Measurements from ENCODE around the gene PPP2R5E.
"Not testable (repeated sequence)": the region's sequence is repeated elsewhere in the genome, so short reads cannot be mapped to it uniquely, and the experiment has no call there.

The PPP2R5E gene

GRCh38 chr14:63383776-63384367 is 159.3 kb downstream of the PPP2R5E start:
- no peak overlapping the region for H3K9ac ChIP-seq (ENCODE audit: low read length)
- no peak overlapping the region for H3K4me3 ChIP-seq (ENCODE audit: low read length)
- no peaks in the 10 kb centered on the region for H3K36me3 ChIP-seq (ENCODE audit: control insufficient read depth, insufficient read depth, low read length)
- no peaks in the 10 kb centered on the region for H3K9me3 ChIP-seq (ENCODE audit: control insufficient read depth, low read length)
- no peaks in the 10 kb centered on the region for H3K4me1 ChIP-seq (ENCODE audit: control insufficient read depth, insufficient read depth, low read length)
- no peaks in the 10 kb centered on the region for H3K27me3 ChIP-seq (ENCODE audit: control insufficient read depth, insufficient read depth, low read length)

GRCh38 chr14:63378444-63378843 is 164.7 kb downstream of the PPP2R5E start:
- Histone ChIP-seq H3K36me3 (ENCODE audit: control insufficient read depth, insufficient read depth, low read length) (no peaks in the 10 kb centered on the region), H3K9ac (ENCODE audit: low read length) (no peak overlapping the region), H3K9me3 (ENCODE audit: control insufficient read depth, low read length) (no peaks in the 10 kb centered on the region), H3K4me1 (ENCODE audit: control insufficient read depth, insufficient read depth, low read length) (no peaks in the 10 kb centered on the region), H3K27me3 (ENCODE audit: control insufficient read depth, insufficient read depth, low read length) (no peaks in the 10 kb centered on the region), H3K4me3 (ENCODE audit: low read length) (no peak overlapping the region)

- H3K27me3 ChIP-seq (ENCODE audit: control insufficient read depth, insufficient read depth, low read length): no peaks in the 10 kb centered on the region
- no peaks in the 10 kb centered on the region for H3K9me3 ChIP-seq (ENCODE audit: control insufficient read depth, low read length)
- no peak overlapping the region for H3K9ac ChIP-seq (ENCODE audit: low read length)
- no peaks in the 10 kb centered on the region for H3K4me1 ChIP-seq (ENCODE audit: control insufficient read depth, insufficient read depth, low read length)
- no peak overlapping the region for H3K4me3 ChIP-seq (ENCODE audit: low read length)
- no peaks in the 10 kb centered on the region for H3K36me3 ChIP-seq (ENCODE audit: control insufficient read depth, insufficient read depth, low read length)
These were observed 167.4 kb downstream of the PPP2R5E start for GRCh38 chr14:63375769-63376168.

- not testable (repeated sequence) for H3K4me1 ChIP-seq (ENCODE audit: control insufficient read depth, insufficient read depth, low read length); H3K9ac ChIP-seq (ENCODE audit: low read length); H3K4me3 ChIP-seq (ENCODE audit: low read length); H3K27me3 ChIP-seq (ENCODE audit: control insufficient read depth, insufficient read depth, low read length); H3K9me3 ChIP-seq (ENCODE audit: control insufficient read depth, low read length); H3K36me3 ChIP-seq (ENCODE audit: control insufficient read depth, insufficient read depth, low read length)
These were observed 171.6 kb downstream of the PPP2R5E start for GRCh38 chr14:63371613-63372012.

- no peaks in the 10 kb centered on the region for H3K9me3 ChIP-seq (ENCODE audit: control insufficient read depth, low read length)
- H3K9ac ChIP-seq (ENCODE audit: low read length): no peak overlapping the region
- no peaks in the 10 kb centered on the region for H3K4me1 ChIP-seq (ENCODE audit: control insufficient read depth, insufficient read depth, low read length)
- no peaks in the 10 kb centered on the region for H3K36me3 ChIP-seq (ENCODE audit: control insufficient read depth, insufficient read depth, low read length)
- no peaks in the 10 kb centered on the region for H3K27me3 ChIP-seq (ENCODE audit: control insufficient read depth, insufficient read depth, low read length)
- no peak overlapping the region for H3K4me3 ChIP-seq (ENCODE audit: low read length)
These were observed 172.1 kb downstream of the PPP2R5E start for GRCh38 chr14:63371033-63371432.

GRCh38 chr14:63367742-63368364 is 175.3 kb downstream of the PPP2R5E start:
- H3K4me3 ChIP-seq (ENCODE audit: low read length): no peak overlapping the region

GRCh38 chr14:63362389-63362819 is 180.8 kb downstream of the PPP2R5E start:
- H3K9ac ChIP-seq (ENCODE audit: low read length): no peak overlapping the region
- no peaks in the 10 kb centered on the region for H3K9me3 ChIP-seq (ENCODE audit: control insufficient read depth, low read length)
- no peak overlapping the region for H3K4me3 ChIP-seq (ENCODE audit: low read length)
- no peaks in the 10 kb centered on the region for H3K27me3 ChIP-seq (ENCODE audit: control insufficient read depth, insufficient read depth, low read length)
- H3K36me3 ChIP-seq (ENCODE audit: control insufficient read depth, insufficient read depth, low read length): no peaks in the 10 kb centered on the region
- H3K4me1 ChIP-seq (ENCODE audit: control insufficient read depth, insufficient read depth, low read length): no peaks in the 10 kb centered on the region

More at GRCh38 chr14:63367742-63368364, 175.3 kb downstream of the PPP2R5E start:
- no peaks in the 10 kb centered on the region for H3K27me3 ChIP-seq (ENCODE audit: control insufficient read depth, insufficient read depth, low read length)
- H3K9me3 ChIP-seq (ENCODE audit: control insufficient read depth, low read length): no peaks in the 10 kb centered on the region
- no peaks in the 10 kb centered on the region for H3K4me1 ChIP-seq (ENCODE audit: control insufficient read depth, insufficient read depth, low read length)
- H3K36me3 ChIP-seq (ENCODE audit: control insufficient read depth, insufficient read depth, low read length): no peaks in the 10 kb centered on the region
- no peak overlapping the region for H3K9ac ChIP-seq (ENCODE audit: low read length)

GRCh38 chr14:63361790-63362189 is 181.4 kb downstream of the PPP2R5E start:
- H3K4me1 ChIP-seq (ENCODE audit: control insufficient read depth, insufficient read depth, low read length): no peaks in the 10 kb centered on the region
- H3K9ac ChIP-seq (ENCODE audit: low read length): no peak overlapping the region
- no peaks in the 10 kb centered on the region for H3K9me3 ChIP-seq (ENCODE audit: control insufficient read depth, low read length)
- no peak overlapping the region for H3K4me3 ChIP-seq (ENCODE audit: low read length)
- no peaks in the 10 kb centered on the region for H3K27me3 ChIP-seq (ENCODE audit: control insufficient read depth, insufficient read depth, low read length)
- no peaks in the 10 kb centered on the region for H3K36me3 ChIP-seq (ENCODE audit: control insufficient read depth, insufficient read depth, low read length)

DNA sequence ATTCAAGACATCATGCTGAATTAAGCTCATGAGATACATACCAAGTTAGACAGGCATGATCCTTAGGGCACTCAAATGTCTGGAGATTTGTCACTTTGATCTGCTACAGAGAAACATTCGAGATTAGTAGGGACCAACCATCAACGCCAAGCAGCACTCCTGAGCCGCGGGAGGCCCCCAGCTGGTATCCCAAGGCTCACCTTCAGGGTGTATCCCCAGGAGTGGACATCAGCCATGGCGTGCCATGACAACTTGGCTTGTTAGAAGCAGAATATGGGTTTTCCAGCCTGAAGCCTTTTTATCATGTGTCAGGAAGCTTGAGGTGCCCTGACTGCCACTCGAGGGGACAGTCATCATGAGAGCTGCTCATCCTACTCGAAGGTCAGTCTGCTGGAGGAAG is 185.3 kb downstream of the PPP2R5E start:
- H3K9me3 ChIP-seq (ENCODE audit: control insufficient read depth, low read length): no peaks in the 10 kb centered on the region
- H3K4me3 ChIP-seq (ENCODE audit: low read length): no peak overlapping the region
- no peaks in the 10 kb centered on the region for H3K4me1 ChIP-seq (ENCODE audit: control insufficient read depth, insufficient read depth, low read length)
- no peaks in the 10 kb centered on the region for H3K36me3 ChIP-seq (ENCODE audit: control insufficient read depth, insufficient read depth, low read length)
- no peaks in the 10 kb centered on the region for H3K27me3 ChIP-seq (ENCODE audit: control insufficient read depth, insufficient read depth, low read length)
- no peak overlapping the region for H3K9ac ChIP-seq (ENCODE audit: low read length)

GRCh38 chr14:63345826-63346225 is 197.4 kb downstream of the PPP2R5E start:
- Histone ChIP-seq H3K36me3 (ENCODE audit: control insufficient read depth, insufficient read depth, low read length) (no peaks in the 10 kb centered on the region), H3K4me1 (ENCODE audit: control insufficient read depth, insufficient read depth, low read length) (no peaks in the 10 kb centered on the region), H3K4me3 (ENCODE audit: low read length) (no peak overlapping the region), H3K9me3 (ENCODE audit: control insufficient read depth, low read length) (no peaks in the 10 kb centered on the region), H3K9ac (ENCODE audit: low read length) (no peak overlapping the region), H3K27me3 (ENCODE audit: control insufficient read depth, insufficient read depth, low read length) (no peaks in the 10 kb centered on the region)

DNA sequence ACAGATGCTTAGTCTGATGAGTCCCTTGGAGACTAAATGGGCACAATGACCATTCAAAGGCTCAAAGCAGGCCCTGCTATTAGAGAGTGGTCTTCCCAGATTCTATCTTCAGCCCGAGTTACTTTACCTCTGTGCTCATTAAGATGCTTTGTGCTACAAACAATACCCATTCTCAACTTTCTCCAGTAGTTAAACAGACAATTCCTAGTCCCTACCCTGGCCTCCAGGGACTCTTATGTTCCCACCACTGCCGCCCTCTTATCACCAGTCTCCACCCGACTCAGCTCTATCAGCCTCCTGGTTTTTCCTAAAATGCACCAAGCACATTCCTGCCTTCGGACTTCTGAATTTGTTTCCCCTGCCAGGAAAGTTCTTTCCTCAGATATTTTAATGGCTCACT is 198.8 kb downstream of the PPP2R5E start:
- Histone ChIP-seq H3K27me3 (ENCODE audit: control insufficient read depth, insufficient read depth, low read length) (no peaks in the 10 kb centered on the region), H3K9ac (ENCODE audit: low read length) (no peak overlapping the region), H3K4me3 (ENCODE audit: low read length) (no peak overlapping the region), H3K4me1 (ENCODE audit: control insufficient read depth, insufficient read depth, low read length) (no peaks in the 10 kb centered on the region), H3K36me3 (ENCODE audit: control insufficient read depth, insufficient read depth, low read length) (no peaks in the 10 kb centered on the region), H3K9me3 (ENCODE audit: control insufficient read depth, low read length) (no peaks in the 10 kb centered on the region)

GRCh38 chr14:63343878-63344277 is 199.3 kb downstream of the PPP2R5E start:
- H3K4me1 ChIP-seq (ENCODE audit: control insufficient read depth, insufficient read depth, low read length): no peaks in the 10 kb centered on the region
- H3K27me3 ChIP-seq (ENCODE audit: control insufficient read depth, insufficient read depth, low read length): no peaks in the 10 kb centered on the region
- no peaks in the 10 kb centered on the region for H3K9me3 ChIP-seq (ENCODE audit: control insufficient read depth, low read length)
- no peak overlapping the region for H3K4me3 ChIP-seq (ENCODE audit: low read length)
- H3K9ac ChIP-seq (ENCODE audit: low read length): no peak overlapping the region
- H3K36me3 ChIP-seq (ENCODE audit: control insufficient read depth, insufficient read depth, low read length): no peaks in the 10 kb centered on the region

GRCh38 chr14:63342371-63342770 is 200.8 kb downstream of the PPP2R5E start:
- H3K4me1 ChIP-seq (ENCODE audit: control insufficient read depth, insufficient read depth, low read length): no peaks in the 10 kb centered on the region
- H3K36me3 ChIP-seq (ENCODE audit: control insufficient read depth, insufficient read depth, low read length): no peaks in the 10 kb centered on the region
- no peaks in the 10 kb centered on the region for H3K27me3 ChIP-seq (ENCODE audit: control insufficient read depth, insufficient read depth, low read length)
- H3K9ac ChIP-seq (ENCODE audit: low read length): no peak overlapping the region
- no peaks in the 10 kb centered on the region for H3K9me3 ChIP-seq (ENCODE audit: control insufficient read depth, low read length)
- no peak overlapping the region for H3K4me3 ChIP-seq (ENCODE audit: low read length)
